ENCODE data around the gene MED25.

Gene MED25

DNA sequence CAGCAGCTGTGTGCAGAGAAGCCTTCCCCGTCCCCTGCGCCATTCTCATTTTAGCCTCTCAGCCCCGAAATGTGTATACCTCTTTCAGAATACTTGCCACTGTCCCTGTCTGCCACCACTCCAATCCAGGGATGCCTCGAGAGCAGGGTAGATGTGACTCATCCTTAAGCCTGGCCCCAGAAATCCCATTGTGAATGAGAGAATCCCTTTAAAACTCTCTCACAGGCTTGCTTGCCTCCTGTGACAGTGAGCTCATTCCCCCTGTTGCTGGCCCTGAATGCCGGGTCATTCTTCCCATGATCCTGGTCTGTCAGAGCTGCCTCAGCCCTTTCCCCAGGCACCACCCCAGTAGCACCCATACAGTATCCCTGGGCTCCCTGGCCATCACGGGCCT, 41.7 kb upstream of the MED25 start:
- no peak for DNase-seq (ENCODE audit: low spot score)
- TF ChIP-seq, protein P1, sequence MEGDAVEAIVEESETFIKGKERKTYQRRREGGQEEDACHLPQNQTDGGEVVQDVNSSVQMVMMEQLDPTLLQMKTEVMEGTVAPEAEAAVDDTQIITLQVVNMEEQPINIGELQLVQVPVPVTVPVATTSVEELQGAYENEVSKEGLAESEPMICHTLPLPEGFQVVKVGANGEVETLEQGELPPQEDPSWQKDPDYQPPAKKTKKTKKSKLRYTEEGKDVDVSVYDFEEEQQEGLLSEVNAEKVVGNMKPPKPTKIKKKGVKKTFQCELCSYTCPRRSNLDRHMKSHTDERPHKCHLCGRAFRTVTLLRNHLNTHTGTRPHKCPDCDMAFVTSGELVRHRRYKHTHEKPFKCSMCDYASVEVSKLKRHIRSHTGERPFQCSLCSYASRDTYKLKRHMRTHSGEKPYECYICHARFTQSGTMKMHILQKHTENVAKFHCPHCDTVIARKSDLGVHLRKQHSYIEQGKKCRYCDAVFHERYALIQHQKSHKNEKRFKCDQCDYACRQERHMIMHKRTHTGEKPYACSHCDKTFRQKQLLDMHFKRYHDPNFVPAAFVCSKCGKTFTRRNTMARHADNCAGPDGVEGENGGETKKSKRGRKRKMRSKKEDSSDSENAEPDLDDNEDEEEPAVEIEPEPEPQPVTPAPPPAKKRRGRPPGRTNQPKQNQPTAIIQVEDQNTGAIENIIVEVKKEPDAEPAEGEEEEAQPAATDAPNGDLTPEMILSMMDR (IDR thresholded peaks at IDR 0.05; ENCODE audit: extremely low read depth, missing control alignments) = no peak

DNA sequence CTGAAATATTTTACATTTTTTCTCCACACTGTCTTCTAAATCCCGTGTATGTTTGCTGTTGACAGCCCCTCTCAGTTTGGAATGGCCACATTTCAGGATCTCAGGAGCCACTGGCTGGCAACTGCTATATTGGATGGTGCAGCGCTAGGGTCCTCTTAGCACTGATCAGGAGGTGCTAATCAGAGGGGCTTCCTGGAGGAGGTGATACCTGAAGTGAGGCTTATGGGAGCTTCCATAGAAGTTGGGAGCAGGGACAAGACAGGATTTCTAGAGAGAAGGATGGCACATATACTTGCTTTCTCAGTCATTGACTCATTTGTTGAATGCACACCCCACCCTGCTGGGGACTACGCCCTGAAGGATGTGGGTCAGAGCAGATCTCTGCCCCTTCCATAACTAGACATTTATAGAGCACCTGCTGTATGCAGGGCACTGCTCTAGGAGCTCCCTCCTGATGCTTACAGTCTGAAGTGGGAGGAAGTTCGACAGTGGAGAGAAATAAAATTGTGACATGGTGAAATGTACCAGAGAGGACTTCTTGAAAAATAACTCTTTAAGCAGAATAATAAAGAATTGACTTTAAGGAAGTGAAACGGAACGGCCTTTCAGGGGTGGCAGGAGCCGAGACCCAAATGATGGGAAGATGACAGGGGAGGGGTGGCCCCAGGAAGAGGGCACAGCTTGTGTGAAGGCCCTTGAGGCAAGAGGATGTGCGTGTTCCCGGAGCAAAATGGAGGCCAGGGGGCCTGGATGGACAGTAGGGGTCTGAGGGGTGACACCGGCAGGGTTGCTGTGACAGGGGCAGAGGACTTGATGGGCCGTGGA, 38.1 kb upstream of the MED25 start:
- TF ChIP-seq, protein P1 (IDR thresholded peaks at IDR 0.05; ENCODE audit: extremely low read depth, missing control alignments) = no peak
- DNase-seq (ENCODE audit: low spot score) = no peak

DNA sequence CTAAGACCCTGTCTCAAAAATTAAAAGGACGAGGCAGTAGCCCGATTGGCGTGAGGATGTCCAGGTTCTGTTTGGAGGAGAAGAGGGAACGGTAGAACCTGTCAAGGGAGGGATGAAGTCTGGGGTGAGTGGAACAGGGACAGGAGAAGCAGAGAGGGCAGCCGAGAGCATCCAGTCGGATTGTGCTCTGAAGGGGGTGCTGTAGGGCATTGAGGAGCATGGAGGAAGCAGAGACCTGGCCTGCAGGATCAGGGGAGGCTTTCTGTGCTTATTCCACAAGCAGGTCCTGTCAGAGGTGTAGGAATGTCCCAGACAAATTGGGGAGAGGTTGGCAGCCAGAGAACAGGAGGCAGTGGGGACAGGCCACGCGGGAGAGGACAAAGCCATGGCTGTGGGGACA, 37.2 kb upstream of the MED25 start:
- no peak for DNase-seq (ENCODE audit: low spot score)
- TF ChIP-seq, protein P1 (IDR thresholded peaks at IDR 0.05; ENCODE audit: extremely low read depth, missing control alignments) = no peak

DNA sequence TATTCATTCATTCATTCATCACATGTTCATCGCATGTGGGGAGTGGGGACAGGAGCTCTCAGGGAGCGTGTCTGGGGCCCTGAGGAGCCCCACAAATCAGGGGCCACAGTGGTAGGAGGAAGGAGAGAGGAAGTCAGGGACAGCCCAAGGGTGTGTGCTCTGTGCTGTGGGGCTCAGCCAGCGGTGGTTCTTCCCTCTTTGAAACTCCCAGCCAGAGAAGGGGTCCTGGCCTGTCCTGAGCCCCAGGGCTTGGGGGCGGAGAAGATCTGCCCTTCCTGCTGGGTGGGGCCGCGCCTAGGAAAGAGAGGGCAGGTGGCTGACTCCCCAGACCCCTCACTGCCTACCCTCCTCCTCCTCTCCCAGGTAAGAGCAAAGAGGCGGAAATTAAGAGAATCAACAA, 36.7 kb upstream of the MED25 start:
- no peak for DNase-seq (ENCODE audit: low spot score)
- TF ChIP-seq, protein P1 (IDR thresholded peaks at IDR 0.05; ENCODE audit: extremely low read depth, missing control alignments) = no peak

DNA sequence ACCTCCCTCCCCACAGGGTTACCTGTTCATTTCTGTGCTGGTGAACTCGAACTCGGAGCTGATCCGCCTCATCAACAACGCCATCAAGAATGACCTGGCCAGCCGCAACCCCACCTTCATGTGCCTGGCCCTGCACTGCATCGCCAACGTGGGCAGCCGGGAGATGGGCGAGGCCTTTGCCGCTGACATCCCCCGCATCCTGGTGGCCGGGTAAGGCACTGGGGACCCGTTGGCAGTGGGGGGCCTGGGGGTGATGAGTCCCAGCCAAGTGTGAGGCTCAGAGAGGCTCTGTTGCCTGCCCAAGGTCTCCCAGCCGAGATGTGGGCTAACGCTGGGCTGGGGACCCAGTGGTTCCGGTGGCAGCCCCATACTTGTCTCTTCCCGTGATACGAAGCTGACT, 35.6 kb upstream of the MED25 start:
- TF ChIP-seq, protein P1 (IDR thresholded peaks at IDR 0.05; ENCODE audit: extremely low read depth, missing control alignments) = no peak
- no peak for DNase-seq (ENCODE audit: low spot score)

DNA sequence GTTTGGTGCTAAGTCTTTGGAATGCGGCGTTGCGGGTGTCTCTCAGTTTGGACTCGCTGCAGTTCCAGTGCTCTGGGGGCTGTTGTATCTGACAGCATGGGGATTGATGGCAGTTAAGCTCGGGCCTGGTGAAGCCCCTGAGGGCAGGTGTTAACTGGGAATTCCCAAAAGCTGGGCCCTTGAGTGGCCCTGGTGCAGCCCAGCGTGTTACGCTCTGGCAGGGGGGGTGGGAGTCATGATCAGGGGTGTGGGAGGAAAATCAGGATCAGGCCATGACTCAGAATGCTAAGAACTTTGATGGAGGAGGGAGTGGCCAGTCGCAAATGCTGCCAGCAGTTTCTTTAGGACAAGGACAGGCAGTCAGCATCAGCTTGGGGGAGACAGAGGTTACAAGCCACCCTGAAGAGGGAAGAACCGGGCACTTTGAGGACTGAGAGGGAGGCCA, 31.7 kb upstream of the MED25 start:
- DNase-seq (ENCODE audit: low spot score) = no peak
- TF ChIP-seq, protein P1 (IDR thresholded peaks at IDR 0.05; ENCODE audit: extremely low read depth, missing control alignments) = no peak

DNA sequence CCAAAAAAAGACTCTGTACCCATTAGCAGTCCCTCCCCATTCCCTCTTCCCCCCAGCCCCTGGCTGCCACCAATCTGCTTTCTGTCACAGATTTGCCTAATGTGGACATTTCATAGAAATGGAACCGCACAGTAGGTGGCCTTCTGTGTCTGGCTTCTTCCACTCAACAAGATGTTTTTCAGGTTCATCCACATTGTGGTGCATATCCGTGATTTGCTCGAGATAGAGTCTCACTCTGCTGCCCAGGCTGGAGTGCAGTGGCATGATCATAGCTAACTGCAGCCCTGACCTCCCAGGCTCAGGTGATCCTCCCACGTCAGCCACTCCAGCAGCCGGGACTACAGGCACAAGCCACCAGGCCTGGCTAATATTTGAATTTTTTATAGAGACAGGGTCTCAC, 30.3 kb upstream of the MED25 start:
- TF ChIP-seq, protein P1 (IDR thresholded peaks at IDR 0.05; ENCODE audit: extremely low read depth, missing control alignments) = no peak
- no peak for DNase-seq (ENCODE audit: low spot score)
